NCI-H2081 treated with DMSO at 0.1 percent for 48 hours (cell line): ENCODE measurements around the gene CCDC149.

Source experiments
- DNase-seq: peaks from one replicate; lab custom pipeline; 2025; lab: John Stamatoyannopoulos, UW

CCDC149 gene

GRCh38 chr4:24777536-24778463 lies 135.0 kb downstream of the CCDC149 start:
- DNase-seq, result no peak

GRCh38 chr4:24775750-24776149 lies 137.1 kb downstream of the CCDC149 start:
- DNase-seq, result no peak

- no peak for DNase-seq
Observed at GRCh38 chr4:24775032-24775605, 137.7 kb downstream of the CCDC149 start.

GRCh38 chr4:24774452-24774851 lies 138.4 kb downstream of the CCDC149 start:
- DNase-seq, result no peak

- DNase-seq, result no peak
Observed at GRCh38 chr4:24772952-24773351, 139.9 kb downstream of the CCDC149 start.

- DNase-seq, result no peak
Observed at GRCh38 chr4:24772061-24772705, 140.7 kb downstream of the CCDC149 start.

- DNase-seq, result no peak
Observed at GRCh38 chr4:24771241-24771640, 141.6 kb downstream of the CCDC149 start.

- no peak for DNase-seq
Observed at GRCh38 chr4:24770667-24771066, 142.2 kb downstream of the CCDC149 start.

- no peak for DNase-seq
Observed at GRCh38 chr4:24770032-24770584, 142.7 kb downstream of the CCDC149 start.

- no peak for DNase-seq
Observed at GRCh38 chr4:24769571-24769970, 143.3 kb downstream of the CCDC149 start.

- no peak for DNase-seq
Observed at GRCh38 chr4:24768604-24769003, 144.2 kb downstream of the CCDC149 start.

- no peak for DNase-seq
Observed at GRCh38 chr4:24768006-24768405, 144.8 kb downstream of the CCDC149 start.

GRCh38 chr4:24765376-24765988 lies 147.4 kb downstream of the CCDC149 start:
- DNase-seq, result no peak

- DNase-seq, result no peak
Observed at GRCh38 chr4:24764345-24764744, 148.5 kb downstream of the CCDC149 start.

- DNase-seq, result no peak
Observed at GRCh38 chr4:24763631-24764297, 149.1 kb downstream of the CCDC149 start.
